RPMI8226 (cell line): ENCODE measurements around the gene FYB1.
"Not testable (repeated sequence)": the region's sequence is repeated elsewhere in the genome, so short reads cannot be mapped to it uniquely, and the experiment has no call there.

Experiments
- DNase-seq: peaks from one replicate; pipeline ENCODE4 v3.0.0-alpha.2; 2015

Gene FYB1

DNA sequence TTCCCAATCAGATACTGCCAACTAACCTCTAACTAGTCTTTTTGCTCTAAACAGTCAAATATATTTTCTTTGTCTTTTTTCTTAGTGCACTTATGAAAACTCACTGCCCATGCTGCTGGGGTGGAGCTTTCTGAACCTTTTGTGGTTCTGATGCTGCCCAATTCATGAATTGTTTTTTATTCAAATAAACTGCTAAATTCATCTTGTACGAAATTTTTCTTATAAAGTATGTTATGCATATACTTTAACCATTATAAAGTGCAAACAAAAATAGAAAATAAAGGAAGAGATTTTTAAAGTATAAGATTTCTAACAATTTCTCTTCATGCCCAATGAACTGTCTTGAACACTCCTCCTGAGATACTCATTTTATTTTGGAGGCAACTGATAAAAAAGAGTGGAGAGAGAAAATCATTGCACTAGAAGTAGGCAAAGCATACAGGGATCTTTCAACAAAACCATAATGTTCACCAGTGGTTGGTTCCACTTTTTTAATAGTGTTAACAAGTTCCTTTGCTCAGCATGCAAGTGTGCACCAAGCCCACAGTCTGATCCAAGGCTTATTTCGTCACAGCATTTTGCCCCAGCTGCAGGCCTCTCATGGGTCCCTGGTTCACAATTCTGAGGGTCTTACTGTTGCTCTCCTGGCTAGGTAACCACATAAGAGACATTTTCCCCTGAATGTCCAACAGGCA is 6.2 kb upstream of the FYB1 start:
- DNase-seq = no peak

- no peak for DNase-seq
These were observed 4.9 kb upstream of the FYB1 start for GRCh38 chr5:39224196-39224761.

DNA sequence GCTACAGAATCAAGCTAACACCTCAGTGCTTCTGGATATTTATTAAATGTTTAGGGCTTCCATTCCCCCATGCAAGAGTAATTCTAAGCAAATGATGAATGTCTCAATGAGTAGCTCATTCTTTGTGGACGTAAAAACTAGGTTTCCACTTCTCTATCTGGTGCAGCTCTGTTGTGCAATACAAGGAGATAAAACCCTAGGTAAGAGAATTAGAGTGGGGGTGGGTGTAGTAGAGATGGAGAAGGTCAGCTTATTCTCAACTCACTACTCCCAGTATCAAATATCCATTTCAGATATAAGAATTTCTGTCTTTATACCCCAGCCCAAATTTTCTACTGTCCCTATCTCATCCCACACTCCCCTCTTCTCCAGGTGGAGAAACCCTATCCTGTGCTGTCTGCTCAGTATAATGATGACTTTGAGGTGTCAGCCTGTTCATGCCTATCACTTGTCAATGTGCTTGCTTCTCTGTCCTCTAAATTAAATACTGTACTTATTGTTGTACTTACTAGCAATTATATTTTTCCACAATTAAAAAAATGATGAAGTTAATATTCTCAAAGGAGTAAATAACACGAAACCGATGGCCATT is 4.3 kb upstream of the FYB1 start:
- no peak for DNase-seq

GRCh38 chr5:39221671-39222070 is 2.3 kb upstream of the FYB1 start:
- not testable (repeated sequence) for DNase-seq

DNA sequence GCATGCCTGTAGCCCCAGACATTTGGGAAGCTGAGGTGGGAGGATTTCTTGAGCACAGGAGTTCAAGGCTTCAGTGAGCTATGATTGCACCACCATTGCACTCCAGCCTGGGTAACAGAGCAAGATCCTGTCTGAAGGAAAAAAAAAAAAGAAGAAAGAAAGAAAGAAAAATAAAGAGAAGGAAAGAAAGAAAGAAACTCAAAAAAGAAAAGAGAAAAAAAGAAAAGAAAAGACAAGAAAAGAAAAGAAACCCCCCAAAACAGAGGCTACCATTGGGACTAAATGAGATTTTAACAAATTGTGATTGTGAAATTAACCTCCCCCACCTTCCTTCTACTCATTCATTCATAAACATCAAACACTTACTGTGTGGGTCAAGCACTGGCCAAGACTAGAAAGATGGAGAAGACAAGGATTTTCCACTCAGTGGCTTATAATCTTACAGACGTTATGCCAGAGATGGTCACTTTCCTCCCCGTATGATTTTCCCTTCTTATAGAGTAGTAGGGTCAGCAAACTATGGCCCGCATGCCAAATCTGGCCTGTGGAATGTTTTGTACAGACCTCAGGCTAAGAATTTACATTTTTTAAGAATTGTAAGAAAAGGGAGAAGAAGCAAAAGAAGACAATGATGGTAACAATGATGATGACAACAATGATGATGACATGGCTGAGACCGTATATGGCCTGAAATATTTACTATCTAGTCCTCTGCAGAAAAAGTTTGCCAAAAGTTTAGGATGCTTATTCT is 1.1 kb upstream of the FYB1 start:
- DNase-seq = no peak

- no peak for DNase-seq
These were observed 621 bp downstream of the FYB1 start for GRCh38 chr5:39218482-39219402.

GRCh38 chr5:39217365-39218281 is 1.7 kb downstream of the FYB1 start:
- DNase-seq = peak; percentile 79

- no peak for DNase-seq
These were observed 2.7 kb downstream of the FYB1 start for GRCh38 chr5:39216631-39217030.

GRCh38 chr5:39215857-39216256 is 3.5 kb downstream of the FYB1 start:
- no peak for DNase-seq

DNA sequence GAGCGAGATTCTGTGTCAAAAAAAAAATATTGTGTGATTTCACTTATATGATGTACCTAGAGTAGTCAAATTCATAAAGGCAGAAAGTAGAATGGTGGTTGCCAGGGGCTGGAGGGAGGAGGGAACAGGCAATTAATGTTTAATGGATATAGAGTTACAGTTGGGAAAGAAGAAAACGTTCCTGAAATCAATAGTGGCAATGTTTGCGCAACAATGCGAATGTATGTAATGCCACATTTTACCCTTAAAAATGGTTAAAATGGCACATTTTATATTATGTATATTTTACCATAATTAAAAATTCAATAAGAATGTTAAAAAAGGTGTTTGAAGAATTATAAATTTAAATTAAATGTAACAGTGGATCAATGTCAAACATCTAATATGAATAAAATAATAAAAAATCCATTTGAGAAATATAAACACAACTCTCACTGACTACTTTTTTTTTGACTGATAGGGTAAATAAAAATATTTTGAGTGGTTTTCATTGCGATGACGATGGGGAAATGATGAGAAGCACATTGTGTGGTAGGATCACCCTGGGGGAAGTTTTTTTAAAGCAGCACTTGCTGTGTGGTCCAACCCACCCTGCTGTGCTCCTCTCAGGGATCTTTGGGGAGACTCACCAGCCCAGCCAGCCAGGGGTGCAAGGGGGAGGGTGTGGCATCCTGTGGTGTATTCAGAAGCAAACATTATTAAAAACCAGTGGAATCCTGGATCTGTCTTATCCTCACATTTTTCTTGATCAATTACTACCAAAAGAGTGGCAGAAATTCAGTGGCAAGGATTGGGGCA is 4.3 kb downstream of the FYB1 start:
- DNase-seq = no peak

DNA sequence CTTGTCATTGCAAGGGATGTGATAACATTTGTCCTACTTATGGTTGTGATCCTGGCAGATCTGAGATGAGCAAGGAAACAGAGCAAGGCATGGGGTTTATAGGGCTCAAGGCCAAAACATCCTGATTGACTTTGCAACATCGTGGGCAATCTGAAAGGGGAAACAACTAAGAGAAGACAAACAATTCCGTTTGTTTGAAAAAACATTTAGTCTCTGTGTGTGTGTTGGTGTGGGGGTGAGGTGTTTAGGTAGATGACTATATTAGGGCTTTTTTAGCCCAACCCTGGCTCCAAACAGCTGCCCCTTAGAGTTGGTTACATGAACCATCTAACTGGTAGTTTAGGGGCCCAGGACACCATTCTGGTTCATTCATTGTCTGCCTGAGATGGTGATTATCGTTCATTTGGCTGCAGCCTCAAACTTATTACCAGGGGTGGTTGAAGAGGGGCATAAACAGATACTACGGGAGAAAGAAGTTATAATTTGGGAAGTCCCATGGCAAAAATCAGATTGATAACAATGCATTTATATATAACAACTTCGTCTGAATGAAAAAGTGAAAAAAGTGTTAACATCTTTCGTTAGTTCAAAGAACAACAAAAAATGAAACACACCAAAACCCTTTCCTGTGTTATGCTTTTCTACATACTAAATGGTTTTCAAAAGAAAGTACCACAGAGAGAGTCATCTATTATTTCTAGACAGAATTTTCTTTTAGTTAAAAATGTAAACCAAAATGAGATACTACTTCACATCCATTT is 5.7 kb downstream of the FYB1 start:
- DNase-seq = no peak

- no peak for DNase-seq
These were observed 7.6 kb downstream of the FYB1 start for GRCh38 chr5:39211773-39212172.

GRCh38 chr5:39209924-39210323 is 9.4 kb downstream of the FYB1 start:
- no peak for DNase-seq

GRCh38 chr5:39208471-39208870 is 10.9 kb downstream of the FYB1 start:
- DNase-seq = no peak

GRCh38 chr5:39207345-39208045 is 11.9 kb downstream of the FYB1 start:
- no peak for DNase-seq

- DNase-seq = no peak
These were observed 12.6 kb downstream of the FYB1 start for GRCh38 chr5:39206630-39207321.

GRCh38 chr5:39205550-39205949 is 13.8 kb downstream of the FYB1 start:
- no peak for DNase-seq

GRCh38 chr5:39203951-39204350 is 15.4 kb downstream of the FYB1 start:
- no peak for DNase-seq
